TTC549 (cell line): ENCODE measurements around the gene UCP3.
"Not testable (repeated sequence)": the region's sequence is repeated elsewhere in the genome, so short reads cannot be mapped to it uniquely, and the experiment has no call there.

Source experiments
- FAIRE-seq: peaks from 2 replicates; lab custom pipeline; 2012; peaks lifted over from hg19 to GRCh38; lab: Jason Lieb, UNC

UCP3 gene

GRCh38 chr11:74000307-74001133 lies 8.4 kb downstream of the UCP3 start:
- no peak for FAIRE-seq

GRCh38 chr11:73999581-74000306 lies 9.1 kb downstream of the UCP3 start:
- FAIRE-seq, result no peak

GRCh38 chr11:73998846-73999575 lies 9.9 kb downstream of the UCP3 start:
- FAIRE-seq, result no peak

DNA sequence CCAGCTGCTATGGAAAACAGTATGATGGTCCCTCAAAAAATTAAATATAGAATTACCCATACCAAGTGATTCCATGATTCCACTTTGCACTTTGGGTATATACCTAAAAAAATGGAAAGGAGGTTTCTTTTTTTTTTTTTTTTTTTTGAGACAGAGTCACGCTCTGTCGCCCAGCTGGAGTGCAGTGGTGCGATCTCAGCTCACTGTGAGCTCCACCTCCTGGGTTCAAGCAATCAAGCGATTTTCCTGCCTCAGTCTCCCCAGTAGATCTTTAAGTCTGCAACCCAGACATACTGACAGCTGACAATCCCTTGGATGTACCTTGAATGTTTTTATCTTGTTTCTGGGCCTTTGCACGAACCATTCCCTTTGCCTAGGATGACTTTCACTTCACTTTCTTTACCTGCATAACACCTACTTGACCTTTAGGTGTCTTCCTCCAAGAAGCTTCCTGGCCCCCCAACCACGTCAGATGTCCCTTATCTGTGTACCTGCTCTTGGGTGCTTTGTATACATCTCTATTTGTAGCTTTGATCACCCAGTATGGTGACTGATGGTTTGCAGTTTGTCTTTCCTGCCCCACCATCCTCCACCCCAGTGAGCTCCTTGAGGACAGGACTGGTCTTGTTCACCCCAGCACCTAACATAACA lies 11.6 kb downstream of the UCP3 start:
- no peak for FAIRE-seq

GRCh38 chr11:73996161-73996747 lies 12.6 kb downstream of the UCP3 start:
- FAIRE-seq, result no peak

DNA sequence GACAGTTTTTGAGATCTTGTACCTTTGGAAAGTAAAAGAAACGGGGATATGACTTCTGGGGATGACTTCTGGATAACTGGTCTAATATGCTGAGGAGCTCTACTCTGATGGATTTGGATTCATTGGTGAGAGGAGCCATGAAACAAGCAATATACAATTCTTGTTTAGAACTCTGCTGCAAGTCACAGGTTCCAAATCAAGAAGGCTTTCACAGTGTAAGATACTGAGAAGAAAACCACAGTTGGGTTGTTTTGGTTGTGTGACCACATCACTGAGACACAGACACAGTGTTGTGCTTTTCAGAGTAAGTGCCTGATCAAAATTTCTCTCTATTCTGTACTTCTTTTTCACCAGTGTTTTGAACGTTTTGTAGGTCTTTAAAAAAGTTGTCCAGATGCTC lies 13.2 kb downstream of the UCP3 start:
- no peak for FAIRE-seq

- no peak for FAIRE-seq
Measured at GRCh38 chr11:73995247-73995646, 13.6 kb downstream of the UCP3 start.

DNA sequence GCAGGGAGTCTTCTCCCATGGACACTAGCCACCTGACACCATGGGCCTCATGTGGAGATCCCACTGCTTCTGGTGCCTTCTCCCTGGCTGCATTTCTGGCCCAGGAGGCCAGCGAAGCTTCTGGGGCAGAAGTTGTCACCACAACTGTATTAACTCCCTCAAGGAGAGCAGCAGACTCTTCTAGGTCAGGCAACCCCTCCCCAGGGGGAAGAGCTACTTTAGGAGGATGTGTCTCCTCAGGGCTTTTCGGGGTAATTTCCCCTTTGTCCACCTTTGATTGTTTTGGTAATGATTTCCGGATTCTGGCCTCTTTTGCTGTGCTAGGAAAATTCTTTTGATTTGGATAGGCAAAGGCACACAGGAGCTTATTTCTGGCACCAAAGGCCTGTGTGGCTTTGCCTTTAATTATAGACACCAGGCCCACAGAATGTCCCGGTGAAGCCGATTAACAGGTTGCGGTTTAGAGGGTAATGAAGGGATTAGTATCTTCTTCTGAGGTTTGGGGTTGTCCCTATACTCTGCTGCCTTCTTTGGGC lies 17.3 kb downstream of the UCP3 start:
- no peak for FAIRE-seq

DNA sequence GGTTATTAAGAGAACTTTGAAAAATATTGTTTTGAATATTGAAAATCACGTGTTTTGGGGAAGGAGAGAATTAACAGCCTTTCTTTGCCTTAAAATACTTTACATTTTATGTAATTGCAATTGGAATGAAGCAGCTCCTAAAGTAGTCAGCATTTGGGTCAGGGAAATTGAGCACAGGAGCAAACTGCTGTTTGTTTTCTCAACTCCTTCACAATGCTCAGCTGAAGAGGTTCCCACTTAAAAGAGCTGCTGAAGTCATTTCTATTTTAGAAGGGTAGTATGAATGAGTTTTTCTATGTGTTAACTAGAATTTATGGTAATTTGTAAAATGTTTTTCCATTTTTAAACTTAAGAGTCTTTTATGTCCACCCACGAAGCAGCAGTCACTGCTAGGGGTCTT lies 18.2 kb downstream of the UCP3 start:
- no peak for FAIRE-seq

GRCh38 chr11:73989156-73989555 lies 19.7 kb downstream of the UCP3 start:
- FAIRE-seq, result no peak

DNA sequence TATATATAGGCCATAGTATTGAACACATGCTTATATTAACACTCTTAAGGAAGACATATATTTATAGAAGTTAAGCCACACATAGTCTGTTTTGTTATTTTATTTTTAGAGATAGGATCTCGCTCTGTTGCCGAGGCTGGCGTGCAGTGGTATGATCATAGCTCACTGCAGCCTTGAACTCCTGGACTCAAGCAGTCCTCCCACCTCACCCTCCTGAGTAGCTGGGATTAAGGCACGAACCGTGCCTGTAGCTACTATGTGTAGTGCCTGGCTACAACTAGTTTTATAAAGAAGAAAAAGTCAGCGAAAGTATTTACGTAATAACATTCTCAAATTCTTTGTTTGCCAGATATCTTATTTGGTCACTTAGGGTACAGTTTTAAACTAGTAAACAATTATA lies 20.7 kb downstream of the UCP3 start:
- no peak for FAIRE-seq

- not testable (repeated sequence) for FAIRE-seq
Measured at GRCh38 chr11:73985661-73986060, 23.2 kb downstream of the UCP3 start.

DNA sequence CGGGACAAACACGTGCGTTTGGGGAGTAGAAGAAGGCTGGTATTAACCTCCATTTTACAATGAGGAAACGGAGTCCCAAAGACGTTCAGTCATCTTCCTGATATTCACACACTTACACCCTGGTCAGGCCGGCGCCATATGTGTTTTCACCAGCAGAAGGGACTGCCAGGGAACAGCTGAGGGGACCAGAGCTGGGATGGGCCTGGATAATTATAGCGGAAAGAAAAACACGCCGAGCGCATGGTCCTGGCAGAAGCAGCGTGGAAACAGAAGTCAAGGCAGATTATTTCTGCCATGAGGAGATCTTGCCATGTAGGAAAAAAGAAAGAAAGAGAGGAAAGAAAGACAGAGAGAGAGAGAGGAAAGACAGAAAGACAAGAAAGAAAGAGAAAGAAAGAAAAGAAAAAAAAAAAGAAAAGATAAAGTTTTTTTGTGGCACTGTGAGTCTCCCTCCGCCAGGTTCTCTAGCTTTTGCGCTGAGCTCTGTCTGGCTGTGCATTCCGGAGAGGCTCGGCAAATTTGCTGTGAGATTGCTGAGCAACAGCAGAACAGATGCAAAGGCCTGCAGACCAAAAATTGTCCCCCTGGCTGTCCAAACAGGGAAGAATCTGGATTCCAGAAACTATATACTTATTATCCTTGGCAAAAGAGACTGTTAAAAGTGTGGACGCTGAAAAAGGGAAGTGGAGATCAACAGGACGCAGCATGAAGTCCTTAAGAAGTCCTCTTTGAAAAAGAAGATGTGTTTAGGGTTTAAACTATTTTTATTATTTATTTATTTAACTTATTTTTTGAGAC lies 24.9 kb downstream of the UCP3 start:
- no peak for FAIRE-seq

DNA sequence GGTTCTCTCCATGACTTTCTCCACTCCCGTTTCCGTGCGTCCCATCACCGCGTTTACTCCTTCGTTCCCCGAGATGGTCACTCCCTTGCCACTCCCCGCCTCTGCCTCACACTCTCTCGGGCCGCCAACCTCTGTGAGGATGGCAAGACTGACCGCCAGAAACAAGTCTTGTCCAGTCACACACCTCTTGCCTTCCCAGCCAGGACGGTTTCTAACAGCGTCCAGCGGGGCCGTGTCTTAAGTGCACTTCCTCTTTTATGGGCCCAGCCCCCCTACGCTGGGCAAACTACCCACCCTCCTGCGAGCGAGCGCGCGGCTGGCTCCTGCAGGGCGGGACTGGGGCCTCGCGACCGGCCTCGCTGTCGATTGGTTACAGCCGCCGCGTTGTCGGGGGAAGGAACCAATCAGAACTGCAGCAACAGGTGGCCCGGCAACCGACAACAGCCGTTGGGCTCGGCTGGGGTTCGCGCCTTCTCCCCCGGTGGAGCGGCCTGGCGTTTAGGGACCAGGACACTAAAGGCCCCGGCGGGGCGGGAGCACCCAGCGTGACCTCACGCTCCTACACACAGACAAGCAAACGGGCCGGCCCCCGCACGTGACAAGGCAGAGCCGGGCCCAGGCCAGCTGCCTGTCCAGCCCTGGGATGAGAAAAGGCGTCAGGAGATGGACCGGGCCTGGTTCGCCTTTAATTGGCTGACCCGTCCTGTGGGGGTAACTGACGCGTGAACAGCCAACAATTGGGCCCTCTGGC lies 25.7 kb downstream of the UCP3 start:
- no peak for FAIRE-seq

DNA sequence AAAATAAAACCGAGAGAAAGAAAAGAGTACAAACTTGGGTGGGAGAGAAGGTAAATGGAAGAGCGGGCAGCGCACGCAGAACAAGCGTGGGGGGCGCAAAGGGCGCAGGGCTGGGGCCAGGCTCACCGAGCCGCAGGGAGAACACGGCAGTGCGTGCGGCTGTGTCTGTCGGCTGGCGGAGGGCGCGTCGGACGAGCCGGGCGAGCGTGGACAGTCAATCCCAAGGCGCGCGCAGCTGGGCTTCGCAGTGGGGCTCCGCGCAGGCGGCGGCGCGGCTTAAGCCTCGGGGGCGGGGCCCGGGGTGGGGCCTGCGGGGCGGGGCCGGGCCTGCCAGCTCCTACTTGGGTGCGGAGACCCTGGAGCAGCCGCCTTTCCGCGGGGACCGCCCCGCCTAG lies 26.3 kb downstream of the UCP3 start, which contains the start of gene UCP2:
Gene UCP2, minus strand, starts transcription at position 249 of the 395 bp plus-strand sequence. CDS start 4,465 bp downstream, outside the sequence.
- no peak for FAIRE-seq

DNA sequence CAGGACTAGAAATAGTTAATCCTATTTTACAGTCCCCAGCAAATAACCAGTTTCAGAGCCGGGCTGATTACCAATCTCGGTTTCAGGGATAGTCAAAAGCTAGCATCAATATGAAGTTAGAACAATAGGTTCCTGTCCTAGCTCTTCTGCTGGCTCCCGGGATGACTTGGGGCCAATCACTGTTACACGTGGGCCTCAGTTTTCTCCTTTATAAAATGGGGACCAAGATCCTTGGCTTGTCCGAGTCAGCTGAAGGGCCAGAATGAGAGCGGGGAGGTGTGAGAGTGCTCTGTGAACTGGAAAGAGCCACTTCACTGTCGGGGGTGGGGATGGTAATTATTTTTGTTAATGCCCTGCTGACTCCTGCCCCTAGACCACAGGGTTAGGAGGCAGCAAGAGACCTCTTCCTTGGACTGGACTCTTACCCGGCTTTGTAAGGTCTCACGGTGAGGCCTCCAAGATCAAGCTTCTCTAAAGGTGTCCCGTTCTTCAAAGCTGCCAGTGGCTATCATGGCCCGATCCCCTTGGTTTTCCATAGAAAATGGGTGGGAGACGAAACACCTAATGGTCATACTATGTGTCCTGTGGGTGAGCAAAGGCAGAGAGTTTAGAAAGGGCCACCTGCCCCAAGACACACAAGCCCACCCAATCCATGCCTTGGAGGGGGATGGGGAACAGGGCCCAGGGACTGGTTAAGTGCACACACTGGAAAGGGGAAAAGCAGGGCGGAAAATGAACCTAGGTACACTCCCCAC lies 27.7 kb downstream of the UCP3 start:
- FAIRE-seq, result no peak

DNA sequence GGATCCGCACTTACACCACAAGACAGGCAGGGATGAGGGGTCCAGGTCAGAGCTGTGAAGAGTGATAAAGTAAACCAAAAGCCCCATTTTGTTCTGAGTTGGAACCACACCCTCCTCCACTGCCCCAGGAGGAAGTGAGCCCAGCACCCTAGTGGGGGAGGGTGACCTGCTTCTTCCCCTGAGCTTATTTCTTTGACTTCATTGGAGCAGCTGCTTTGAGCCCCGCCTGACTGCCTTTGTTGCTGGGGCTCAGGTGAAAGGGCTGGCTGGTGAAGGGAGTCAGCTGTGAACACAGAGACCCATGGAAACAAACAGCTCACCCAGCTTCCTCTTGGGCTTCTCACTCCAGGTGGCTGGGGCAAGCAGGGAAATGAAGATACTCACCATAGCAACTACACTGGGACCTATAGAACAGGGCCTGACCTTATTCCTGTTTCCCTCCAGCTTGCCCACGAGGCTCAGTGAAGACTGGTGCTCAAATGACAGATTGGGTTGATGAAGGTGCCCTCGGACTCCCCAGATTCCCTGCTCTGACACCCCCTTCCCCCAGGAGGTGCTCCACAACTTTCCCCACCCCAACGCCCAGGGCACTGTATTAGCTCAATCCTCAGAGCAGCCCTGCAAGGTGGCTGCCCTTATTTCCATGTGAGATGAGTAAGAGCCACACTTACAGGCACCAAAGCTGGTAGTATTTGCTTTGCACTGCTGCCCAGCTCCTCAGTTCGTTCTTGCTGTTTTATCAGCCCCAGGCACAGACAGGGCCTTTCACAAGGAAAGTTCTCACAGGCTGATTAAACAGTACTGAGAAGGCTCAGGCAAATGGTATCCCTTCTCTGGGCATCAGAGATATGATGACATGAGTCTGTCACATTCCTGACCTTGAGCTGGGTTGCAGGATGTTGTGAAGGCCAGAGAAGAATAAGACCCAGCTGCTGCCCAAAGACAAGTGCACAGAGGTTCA lies 28.6 kb downstream of the UCP3 start:
- no peak for FAIRE-seq

- FAIRE-seq, result no peak
Measured at GRCh38 chr11:73978576-73979086, 30.3 kb downstream of the UCP3 start.
